Measurements from ENCODE around the gene CPN2.

CPN2 gene

DNA sequence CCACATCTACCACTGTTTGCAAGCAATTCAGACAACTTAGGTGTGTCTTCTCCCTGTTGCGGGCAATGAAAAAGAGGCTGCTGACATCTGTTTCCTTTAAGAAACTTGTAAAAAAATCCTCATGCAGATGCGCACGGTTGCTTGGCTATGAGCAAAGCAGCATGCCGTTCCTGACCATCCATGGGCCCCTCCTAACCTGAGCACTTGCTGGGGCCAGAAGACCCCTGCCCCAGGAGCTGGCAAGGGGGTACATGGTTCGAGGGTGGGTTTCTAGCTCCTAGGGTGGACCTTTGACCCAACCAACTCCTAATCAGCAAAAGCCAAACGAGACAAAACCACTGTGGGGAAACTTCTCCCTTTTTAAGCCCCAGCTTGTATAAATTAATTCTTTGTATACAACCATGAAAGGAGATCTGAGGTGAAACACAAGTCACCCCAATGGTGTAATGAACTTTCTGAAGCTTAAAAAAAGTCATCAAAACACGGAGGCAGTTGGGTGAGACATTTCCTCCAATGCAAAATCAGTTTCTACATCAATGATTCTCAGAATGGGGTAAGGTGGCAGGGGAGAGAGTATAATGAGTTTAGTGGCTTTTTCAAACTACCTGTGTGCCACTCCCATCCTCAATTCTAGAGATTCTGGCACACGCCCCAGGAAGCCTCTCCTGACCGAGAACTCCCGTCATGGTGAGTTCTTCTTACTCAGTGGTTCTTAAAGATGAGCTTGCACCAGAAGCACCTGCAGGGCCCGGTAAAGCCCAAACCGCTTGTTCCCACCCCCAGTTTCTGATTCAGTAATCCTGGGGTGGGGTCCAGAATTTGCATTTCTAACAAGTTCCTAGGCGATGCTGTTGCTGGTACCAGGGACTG lies 44.1 kb downstream of the CPN2 start:
- H3K27ac Mint-ChIP-seq, result peak overlapping the region in 1 of 2 donors; percentile 53
- no peaks in the 10 kb centered on the region for H3K36me3 Mint-ChIP-seq (ENCODE audit: insufficient read depth)

DNA sequence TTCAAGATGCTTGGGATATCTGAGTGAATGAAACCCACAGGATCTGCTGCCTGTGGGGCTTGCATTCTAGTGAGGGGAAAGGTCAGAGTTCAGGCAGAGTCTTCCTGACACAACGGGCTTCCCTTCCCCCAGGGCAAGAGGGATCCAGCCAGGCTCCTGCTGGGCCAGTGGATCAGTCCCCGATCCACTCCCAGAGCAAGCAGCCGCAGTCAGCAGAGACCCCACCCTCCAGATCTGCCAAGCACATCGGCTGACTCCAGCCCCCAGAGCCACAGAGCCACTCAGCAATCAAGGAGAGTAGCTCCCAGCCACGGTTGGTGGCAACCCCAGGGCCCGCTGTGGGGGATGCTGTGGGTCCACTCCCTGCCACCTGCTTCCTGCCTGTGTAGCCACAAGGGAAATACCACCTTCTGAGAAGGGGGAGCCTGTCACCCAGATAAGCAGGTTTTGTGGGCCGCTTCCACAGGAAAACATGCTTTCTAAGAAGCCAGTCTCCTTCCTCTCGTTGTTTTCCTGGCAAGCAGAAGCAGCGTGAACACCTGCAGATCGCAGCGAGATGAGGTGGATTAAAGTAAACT lies 44.9 kb downstream of the CPN2 start:
- peaks cover 20 to 30% of the 10 kb centered on the region in 2 donors for H3K4me1 Mint-ChIP-seq (ENCODE audit: low read depth in 2 of 2)

More for the DNA sequence above, 44.1 kb downstream of the CPN2 start:
- Mint-ChIP-seq H3K27me3 (peaks cover 10 to 42% of the 10 kb centered on the region in 2 donors), H3K4me3 (peak overlapping the region; percentile 61 to 69), H3K4me1 (ENCODE audit: low read depth in 2 of 2) (peaks cover 20 to 30% of the 10 kb centered on the region in 2 donors), H3K9me3 (no peaks in the 10 kb centered on the region)
- DNase-seq, result no peak
- peak; percentile 24 for ATAC-seq (replicated peaks)

DNA sequence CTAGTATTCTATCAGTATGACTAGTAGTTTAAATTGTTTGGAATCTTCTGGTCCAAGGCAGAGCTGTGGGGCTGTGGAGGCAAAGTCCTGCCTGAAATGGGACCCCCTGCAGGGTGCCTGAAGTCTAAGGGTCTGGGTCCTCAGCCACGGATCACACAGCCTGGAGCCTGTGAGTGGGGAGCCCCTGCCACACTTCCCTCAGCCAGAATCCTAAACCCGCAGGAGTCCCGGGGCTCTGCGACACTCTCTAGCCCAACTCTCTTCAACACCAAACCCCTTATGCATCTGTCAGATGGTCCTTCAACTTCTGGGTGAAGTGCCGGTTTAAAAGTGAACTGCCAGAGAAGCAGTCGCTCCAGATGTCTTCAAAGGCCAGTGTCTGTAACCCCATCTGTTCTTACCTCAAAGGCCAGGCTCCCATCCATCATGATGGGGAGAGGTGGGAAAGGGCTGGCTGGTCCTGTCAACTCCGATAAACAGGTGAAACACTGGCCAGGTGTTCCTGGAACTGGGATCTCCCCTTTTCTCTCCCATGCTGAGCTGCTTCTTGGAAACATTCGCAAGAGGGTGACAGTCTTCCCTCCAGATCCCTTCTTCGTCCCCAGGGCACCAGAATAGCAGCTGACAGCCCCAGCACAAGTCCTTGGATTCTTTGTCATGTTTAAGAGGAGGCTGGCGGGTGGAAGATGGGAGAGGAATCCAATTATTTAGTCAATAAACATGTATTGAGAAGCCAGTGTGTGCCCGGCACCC lies 45.6 kb downstream of the CPN2 start:
- Mint-ChIP-seq H3K4me1 (ENCODE audit: low read depth in 2 of 2) (peaks cover 20 to 30% of the 10 kb centered on the region in 2 donors), H3K27me3 (peaks cover 4 to 27% of the 10 kb centered on the region in 2 donors), H3K36me3 (ENCODE audit: insufficient read depth) (no peaks in the 10 kb centered on the region), H3K9me3 (no peaks in the 10 kb centered on the region), H3K4me3 (peak overlapping the region; percentile 61 to 69), H3K27ac (no peak overlapping the region)
- DNase-seq, result no peak
- no peak for ATAC-seq (replicated peaks)

More for the DNA sequence above, 44.9 kb downstream of the CPN2 start:
- Mint-ChIP-seq H3K9me3 (no peaks in the 10 kb centered on the region), H3K4me3 (peak overlapping the region; percentile 61 to 69), H3K36me3 (ENCODE audit: insufficient read depth) (no peaks in the 10 kb centered on the region), H3K27me3 (peaks cover 10 to 34% of the 10 kb centered on the region in 2 donors), H3K27ac (no peak overlapping the region)
- DNase-seq (peak; percentile 26 to 37 (median 28)), ATAC-seq (replicated peaks) (peak; percentile 90)

DNA sequence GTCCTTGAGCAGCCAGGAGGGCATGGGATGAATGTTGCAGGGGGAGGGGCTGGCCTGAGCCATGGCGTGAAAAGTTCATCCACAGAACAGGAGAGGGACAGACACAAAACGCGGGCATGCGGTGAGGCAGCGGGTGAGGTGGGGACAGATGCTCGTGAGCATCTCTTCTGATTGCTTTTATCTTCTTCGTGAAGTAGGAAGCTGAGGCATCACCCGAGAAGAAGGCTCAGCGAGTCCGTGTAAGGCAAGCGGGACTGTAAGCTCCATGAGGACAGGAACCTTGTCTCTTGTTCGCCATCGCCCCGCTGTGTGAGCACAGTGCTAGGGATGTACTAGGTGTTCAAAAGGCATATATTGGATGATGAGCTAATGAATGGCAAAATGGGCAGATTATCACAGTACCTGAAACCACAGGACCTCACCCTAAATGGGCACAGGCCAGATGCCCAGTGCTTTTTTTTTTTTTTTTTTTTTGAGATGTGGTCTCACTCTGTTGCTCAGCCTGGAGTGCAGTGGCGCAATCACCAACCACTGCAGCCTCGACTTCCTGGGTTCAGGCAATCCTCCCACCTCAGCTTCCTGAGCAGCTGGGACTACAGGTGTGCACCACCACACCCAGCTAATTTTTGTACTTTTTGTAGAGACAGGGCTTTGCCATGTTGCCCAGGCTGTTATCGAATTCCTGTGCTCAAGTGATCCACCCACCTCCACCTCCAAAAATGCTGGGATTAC lies 46.8 kb downstream of the CPN2 start:
- ATAC-seq (replicated peaks) (no peak), DNase-seq (no peak)
- H3K36me3 Mint-ChIP-seq (ENCODE audit: insufficient read depth), result no peaks in the 10 kb centered on the region
- H3K27me3 Mint-ChIP-seq, result peaks cover 4 to 18% of the 10 kb centered on the region in 2 donors
- no peaks in the 10 kb centered on the region for H3K9me3 Mint-ChIP-seq
- H3K4me3 Mint-ChIP-seq, result no peak overlapping the region
- no peak overlapping the region for H3K27ac Mint-ChIP-seq
- H3K4me1 Mint-ChIP-seq (ENCODE audit: low read depth in 2 of 2), result peaks cover 20 to 35% of the 10 kb centered on the region in 2 donors

DNA sequence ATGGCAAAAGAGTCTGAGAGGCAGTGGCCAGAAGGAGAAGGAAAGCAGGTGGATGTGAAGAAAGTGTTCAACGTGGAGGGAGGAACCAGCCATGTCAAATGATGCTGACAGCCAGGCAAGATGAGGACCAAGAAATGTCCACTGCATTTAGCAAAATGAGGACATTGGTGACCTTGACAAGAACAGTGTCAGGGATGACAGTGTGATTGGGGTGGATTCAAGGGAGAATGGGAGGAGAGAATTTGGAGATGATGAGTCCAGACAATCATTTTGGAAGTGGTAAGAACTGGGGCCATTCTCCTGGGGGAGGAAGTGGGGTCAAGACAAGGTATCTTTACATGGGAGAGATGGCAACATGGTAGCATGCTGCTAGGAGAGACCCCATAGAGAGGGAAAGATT lies 47.4 kb downstream of the CPN2 start:
- DNase-seq (no peak), ATAC-seq (replicated peaks) (no peak)
- H3K27ac Mint-ChIP-seq, result no peak overlapping the region
- H3K9me3 Mint-ChIP-seq, result no peaks in the 10 kb centered on the region
- H3K4me1 Mint-ChIP-seq (ENCODE audit: low read depth in 2 of 2), result peaks cover 20 to 37% of the 10 kb centered on the region in 2 donors
- H3K4me3 Mint-ChIP-seq, result no peak overlapping the region
- H3K36me3 Mint-ChIP-seq (ENCODE audit: insufficient read depth), result no peaks in the 10 kb centered on the region
- peaks cover 5 to 16% of the 10 kb centered on the region in 2 donors for H3K27me3 Mint-ChIP-seq

DNA sequence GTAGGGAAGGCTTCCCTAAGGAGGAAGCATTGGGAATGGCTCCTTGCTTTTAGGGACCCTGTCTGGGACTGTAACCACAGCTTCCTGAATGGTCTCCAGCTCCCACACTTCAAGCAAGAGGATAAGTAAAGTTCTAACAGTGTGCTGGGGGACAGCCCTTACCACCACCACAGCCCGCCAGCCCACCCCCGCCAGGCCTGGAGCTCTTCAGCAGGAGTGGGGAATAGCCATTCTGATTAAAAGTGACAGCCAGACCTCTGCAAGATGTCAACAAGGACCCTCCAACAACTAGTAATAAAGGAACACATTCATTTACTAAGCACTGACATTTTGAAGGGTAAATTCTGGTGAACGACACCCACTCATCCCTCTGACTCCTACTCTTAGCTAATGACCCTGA lies 49.4 kb downstream of the CPN2 start:
- H3K36me3 Mint-ChIP-seq (ENCODE audit: insufficient read depth), result no peaks in the 10 kb centered on the region
- no peaks in the 10 kb centered on the region for H3K9me3 Mint-ChIP-seq
- no peak overlapping the region for H3K4me3 Mint-ChIP-seq
- H3K27ac Mint-ChIP-seq, result no peak overlapping the region
- H3K27me3 Mint-ChIP-seq, result peaks cover 9 to 26% of the 10 kb centered on the region in 2 donors
- ATAC-seq (replicated peaks) (no peak), DNase-seq (no peak)
- peaks cover 16 to 28% of the 10 kb centered on the region in 2 donors for H3K4me1 Mint-ChIP-seq (ENCODE audit: low read depth in 2 of 2)

DNA sequence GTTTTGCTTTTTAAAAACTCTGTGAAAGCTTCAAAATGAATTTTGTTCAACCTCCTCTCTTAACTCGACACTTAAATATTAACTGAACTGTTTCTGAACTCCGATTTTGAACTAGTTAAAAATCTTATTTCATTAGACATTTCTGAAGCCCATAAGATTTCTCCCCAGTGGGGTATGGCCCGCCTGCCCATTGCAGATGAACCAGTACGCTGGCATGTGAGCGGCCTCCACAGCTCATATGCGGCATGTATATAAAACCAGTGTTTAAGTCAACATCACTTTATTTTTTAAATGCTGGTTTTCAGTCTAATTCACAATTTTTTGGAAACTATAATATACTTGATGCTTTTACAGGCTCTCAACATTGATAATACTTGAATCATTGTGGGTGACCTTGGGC lies 50.2 kb downstream of the CPN2 start:
- ATAC-seq (replicated peaks) (no peak), DNase-seq (no peak)
- H3K9me3 Mint-ChIP-seq, result no peaks in the 10 kb centered on the region
- peaks cover 9 to 26% of the 10 kb centered on the region in 2 donors for H3K27me3 Mint-ChIP-seq
- no peak overlapping the region for H3K4me3 Mint-ChIP-seq
- no peak overlapping the region for H3K27ac Mint-ChIP-seq
- H3K36me3 Mint-ChIP-seq (ENCODE audit: insufficient read depth), result no peaks in the 10 kb centered on the region
- peaks cover 8 to 20% of the 10 kb centered on the region in 2 donors for H3K4me1 Mint-ChIP-seq (ENCODE audit: low read depth in 2 of 2)

DNA sequence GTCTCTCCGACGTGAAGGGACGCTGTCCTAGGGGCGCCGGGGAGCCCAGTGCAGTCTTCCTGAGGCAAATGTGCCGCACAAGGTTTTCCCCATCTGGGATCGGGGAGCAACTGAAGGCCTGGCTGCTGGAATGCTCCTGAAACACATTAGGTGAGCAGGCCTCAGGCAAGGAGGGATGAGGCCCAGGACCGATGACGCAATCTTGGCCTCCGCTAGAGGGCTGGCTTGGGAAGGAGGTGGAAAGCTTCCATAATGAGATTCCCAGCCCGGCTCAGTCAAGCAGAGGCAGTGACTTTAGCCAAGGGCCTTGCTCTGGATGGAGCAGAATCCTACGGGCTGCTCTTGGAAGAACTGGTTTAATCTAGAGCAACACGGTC lies 50.8 kb downstream of the CPN2 start:
- no peak for DNase-seq
- ATAC-seq (replicated peaks), result no peak
- Mint-ChIP-seq H3K36me3 (ENCODE audit: insufficient read depth) (no peaks in the 10 kb centered on the region), H3K4me3 (no peak overlapping the region), H3K27ac (no peak overlapping the region), H3K9me3 (no peaks in the 10 kb centered on the region), H3K4me1 (ENCODE audit: low read depth in 2 of 2) (peaks cover 5 to 15% of the 10 kb centered on the region in 2 donors), H3K27me3 (peaks cover 9 to 27% of the 10 kb centered on the region in 2 donors)

DNA sequence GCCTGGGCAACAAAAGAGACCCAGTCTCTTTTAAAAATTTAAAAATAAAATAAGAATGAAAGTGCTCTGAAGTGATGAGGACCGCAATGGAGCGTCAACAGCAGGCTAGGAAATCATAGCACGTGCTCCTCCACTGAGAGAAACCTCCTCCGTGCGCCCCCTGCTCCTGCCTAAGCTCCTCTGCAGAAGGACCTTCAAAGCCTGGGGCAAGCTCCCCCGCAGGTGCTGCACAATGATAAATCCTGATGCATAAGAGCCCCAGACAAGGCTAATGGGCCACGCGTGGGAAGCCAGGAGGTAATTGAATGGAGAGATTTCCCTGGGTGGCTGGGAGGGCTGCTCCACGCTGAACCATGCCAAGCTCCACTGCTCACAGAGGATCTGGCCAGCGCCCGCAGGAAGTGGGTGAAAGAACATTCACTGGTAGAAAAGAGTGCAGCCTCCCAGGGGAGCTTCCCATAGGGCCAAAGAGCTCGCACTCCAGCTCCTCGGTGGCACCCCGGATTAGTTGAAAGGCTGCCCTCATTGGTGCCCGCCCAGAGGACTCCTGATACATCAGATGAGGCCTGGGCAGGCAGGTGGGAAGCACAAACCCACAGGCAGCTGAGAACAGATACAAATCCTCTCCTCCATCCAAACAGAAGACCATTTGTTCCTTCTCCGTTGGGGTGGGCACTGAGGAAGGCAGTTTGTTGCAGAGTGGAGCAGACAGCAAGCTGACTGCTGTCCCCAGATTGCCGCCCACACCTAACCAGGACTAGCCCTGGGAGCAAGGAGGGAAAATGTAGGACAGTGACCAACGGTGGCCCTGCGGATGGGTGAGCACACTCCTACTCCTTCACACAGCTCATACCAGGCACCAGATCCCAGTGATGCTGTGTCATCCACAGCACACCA lies 52.5 kb downstream of the CPN2 start:
- DNase-seq (no peak), ATAC-seq (replicated peaks) (no peak)
- Mint-ChIP-seq H3K4me1 (ENCODE audit: low read depth in 2 of 2) (peaks cover 0 to 10% of the 10 kb centered on the region in 2 donors), H3K9me3 (no peaks in the 10 kb centered on the region), H3K4me3 (no peak overlapping the region), H3K27ac (no peak overlapping the region), H3K27me3 (peaks cover 11 to 35% of the 10 kb centered on the region in 2 donors), H3K36me3 (ENCODE audit: insufficient read depth) (no peaks in the 10 kb centered on the region)

DNA sequence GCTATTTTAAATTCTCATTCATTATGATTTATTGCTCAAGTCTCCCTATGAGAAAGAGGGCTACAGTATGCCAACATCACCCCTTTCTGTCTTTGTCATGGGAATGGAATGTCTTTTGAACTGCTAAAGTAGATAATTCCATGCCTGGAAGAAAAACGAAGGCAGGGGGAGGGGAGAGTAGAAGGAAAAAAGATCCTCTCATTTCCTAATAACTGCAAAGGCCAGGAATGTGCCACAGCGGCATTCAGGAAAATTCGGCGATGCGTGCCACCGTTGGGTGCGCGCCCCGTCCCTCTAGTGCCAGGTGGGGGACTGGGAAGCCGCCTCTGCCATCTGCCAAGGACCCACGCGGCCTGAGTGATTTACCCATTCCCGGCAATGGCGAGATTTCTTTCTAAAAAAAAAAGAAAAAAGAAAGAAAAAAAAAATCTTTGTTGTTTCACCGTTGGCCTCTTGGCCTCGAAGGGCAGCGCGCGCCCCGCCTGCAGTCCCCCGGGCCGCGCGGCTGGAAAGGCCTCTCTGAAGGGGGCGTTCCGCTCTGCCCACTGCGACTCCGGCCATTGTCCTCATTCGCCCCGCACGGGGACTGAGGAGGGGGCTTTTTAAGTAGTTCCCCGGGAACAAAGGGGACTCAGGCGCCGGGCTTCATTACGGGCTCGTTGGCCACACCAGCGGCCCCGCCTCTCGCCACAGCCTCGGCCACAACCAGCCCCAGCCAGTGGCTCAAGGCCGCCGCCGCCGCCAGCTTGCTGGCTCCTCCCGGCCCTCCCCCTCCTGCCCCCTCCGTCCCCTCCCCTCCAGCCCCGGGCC lies 54.5 kb downstream of the CPN2 start:
- Mint-ChIP-seq H3K36me3 (ENCODE audit: insufficient read depth) (no peaks in the 10 kb centered on the region), H3K9me3 (no peaks in the 10 kb centered on the region), H3K27me3 (peaks cover 20 to 48% of the 10 kb centered on the region in 2 donors), H3K27ac (no peak overlapping the region), H3K4me3 (no peak overlapping the region), H3K4me1 (ENCODE audit: low read depth in 2 of 2) (peaks cover 0 to 10% of the 10 kb centered on the region in 2 donors)
- no peak for ATAC-seq (replicated peaks)
- DNase-seq, result no peak

DNA sequence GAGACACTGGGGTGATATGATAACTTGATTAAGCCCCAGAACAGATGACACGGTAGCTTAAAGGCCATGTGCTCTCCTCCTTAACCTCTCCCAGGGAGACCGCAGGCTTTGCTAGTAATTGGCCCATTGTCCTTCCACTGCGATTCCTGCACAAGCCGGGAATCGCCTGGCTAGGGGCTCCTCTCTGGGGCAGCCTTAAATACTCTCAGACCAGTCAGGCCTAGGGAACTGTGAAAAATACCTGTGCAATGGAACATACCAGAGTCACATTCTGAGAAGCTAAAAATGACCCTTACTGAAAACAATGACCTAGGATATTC lies 56.3 kb downstream of the CPN2 start:
- Mint-ChIP-seq H3K4me3 (no peak overlapping the region), H3K4me1 (ENCODE audit: low read depth in 2 of 2) (peaks cover 0 to 5% of the 10 kb centered on the region in 2 donors), H3K9me3 (no peaks in the 10 kb centered on the region), H3K27ac (no peak overlapping the region), H3K36me3 (ENCODE audit: insufficient read depth) (no peaks in the 10 kb centered on the region), H3K27me3 (peaks cover 25 to 51% of the 10 kb centered on the region in 2 donors)
- ATAC-seq (replicated peaks), result no peak
- no peak for DNase-seq

Measured in effector memory CD8-positive, alpha-beta T cell (primary cell).